Peyer's patch (tissue), 4 donors: ENCODE data around the gene CFAP99.

ENCODE experiments used
- POLR2A ChIP-seq, 2 donors: fragments of 450-650 bp; IDR thresholded peaks; one replicate each; pipeline ENCODE4 v1.5.1; 2017; ENCODE audit warnings: antibody characterized with exemption in 2 of 2, mild to moderate bottlenecking in 2 of 2, moderate library complexity in 2 of 2
- TF ChIP-seq, protein P1 (sequence below), 6 experiments: fragments of 450-650 bp in 4 of 6; fragments of 200-600 bp in 2 of 6; sonication (generic) in 1 of 6; IDR thresholded peaks; one replicate each; pipeline ENCODE4 v1.5.1; 2017 to 2019; ENCODE audit warnings: antibody characterized with exemption in 6 of 6, mild to moderate bottlenecking in 3 of 6, moderate library complexity in 1 of 6

- TF ChIP-seq, protein P1, sequence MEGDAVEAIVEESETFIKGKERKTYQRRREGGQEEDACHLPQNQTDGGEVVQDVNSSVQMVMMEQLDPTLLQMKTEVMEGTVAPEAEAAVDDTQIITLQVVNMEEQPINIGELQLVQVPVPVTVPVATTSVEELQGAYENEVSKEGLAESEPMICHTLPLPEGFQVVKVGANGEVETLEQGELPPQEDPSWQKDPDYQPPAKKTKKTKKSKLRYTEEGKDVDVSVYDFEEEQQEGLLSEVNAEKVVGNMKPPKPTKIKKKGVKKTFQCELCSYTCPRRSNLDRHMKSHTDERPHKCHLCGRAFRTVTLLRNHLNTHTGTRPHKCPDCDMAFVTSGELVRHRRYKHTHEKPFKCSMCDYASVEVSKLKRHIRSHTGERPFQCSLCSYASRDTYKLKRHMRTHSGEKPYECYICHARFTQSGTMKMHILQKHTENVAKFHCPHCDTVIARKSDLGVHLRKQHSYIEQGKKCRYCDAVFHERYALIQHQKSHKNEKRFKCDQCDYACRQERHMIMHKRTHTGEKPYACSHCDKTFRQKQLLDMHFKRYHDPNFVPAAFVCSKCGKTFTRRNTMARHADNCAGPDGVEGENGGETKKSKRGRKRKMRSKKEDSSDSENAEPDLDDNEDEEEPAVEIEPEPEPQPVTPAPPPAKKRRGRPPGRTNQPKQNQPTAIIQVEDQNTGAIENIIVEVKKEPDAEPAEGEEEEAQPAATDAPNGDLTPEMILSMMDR (IDR thresholded peaks at IDR 0.05) = peak in 3 of 6 experiments; percentile 43 to 53 (median 46)
- TF ChIP-seq POLR2A (IDR thresholded peaks at IDR 0.05) = no peak
Measured at GRCh38 chr4:2396781-2397368, 21.9 kb upstream of the CFAP99 start.
